ENCODE data around the gene FAH.

The FAH gene

DNA sequence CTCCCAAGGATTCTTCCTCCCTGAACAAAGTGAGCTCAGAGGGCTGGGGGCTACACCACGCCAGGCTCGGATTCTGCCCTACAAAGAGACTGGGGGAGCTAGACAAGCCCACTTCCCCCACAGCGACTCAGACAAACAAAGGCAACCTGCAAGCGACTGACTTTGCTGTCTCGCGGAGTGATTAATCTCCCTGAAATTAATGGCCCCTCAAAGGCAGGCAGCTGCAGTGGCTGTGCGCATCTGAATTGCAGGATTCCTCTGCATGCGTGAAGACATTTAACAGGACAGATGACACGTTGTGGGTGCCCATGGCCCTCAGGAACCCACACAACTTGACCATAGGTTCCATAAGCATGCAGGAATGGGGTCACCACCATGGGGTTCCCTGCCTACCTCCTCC is 80.8 kb downstream of the FAH start:
- TF ChIP-seq, protein P1, sequence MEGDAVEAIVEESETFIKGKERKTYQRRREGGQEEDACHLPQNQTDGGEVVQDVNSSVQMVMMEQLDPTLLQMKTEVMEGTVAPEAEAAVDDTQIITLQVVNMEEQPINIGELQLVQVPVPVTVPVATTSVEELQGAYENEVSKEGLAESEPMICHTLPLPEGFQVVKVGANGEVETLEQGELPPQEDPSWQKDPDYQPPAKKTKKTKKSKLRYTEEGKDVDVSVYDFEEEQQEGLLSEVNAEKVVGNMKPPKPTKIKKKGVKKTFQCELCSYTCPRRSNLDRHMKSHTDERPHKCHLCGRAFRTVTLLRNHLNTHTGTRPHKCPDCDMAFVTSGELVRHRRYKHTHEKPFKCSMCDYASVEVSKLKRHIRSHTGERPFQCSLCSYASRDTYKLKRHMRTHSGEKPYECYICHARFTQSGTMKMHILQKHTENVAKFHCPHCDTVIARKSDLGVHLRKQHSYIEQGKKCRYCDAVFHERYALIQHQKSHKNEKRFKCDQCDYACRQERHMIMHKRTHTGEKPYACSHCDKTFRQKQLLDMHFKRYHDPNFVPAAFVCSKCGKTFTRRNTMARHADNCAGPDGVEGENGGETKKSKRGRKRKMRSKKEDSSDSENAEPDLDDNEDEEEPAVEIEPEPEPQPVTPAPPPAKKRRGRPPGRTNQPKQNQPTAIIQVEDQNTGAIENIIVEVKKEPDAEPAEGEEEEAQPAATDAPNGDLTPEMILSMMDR (IDR thresholded peaks at IDR 0.05; ENCODE audit: low read depth, low read length) = no peak
- no peak overlapping the region for H3K4me3 ChIP-seq (ENCODE audit: low read depth, low read length)

DNA sequence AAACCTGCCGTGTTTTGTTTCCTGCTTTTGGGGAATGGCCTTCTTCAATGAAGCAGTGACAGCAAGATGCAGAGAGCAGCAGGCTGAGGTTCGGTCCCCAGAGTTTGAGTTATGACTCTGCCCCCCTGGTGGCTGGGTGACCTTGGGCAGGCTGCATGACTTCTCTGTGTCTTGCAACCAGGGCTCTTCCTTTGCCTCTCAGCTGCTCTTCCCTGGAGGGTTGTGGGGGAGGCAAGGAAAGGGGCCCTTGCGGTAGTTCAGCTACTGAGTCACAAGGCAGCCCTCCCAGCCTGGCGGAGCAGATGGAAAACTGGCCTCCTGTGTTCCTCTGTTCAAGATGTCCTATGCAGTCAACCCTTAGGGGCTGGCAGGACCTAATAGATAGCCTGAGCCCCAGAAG is 82.1 kb downstream of the FAH start:
- TF ChIP-seq, protein P1 (IDR thresholded peaks at IDR 0.05; ENCODE audit: low read depth, low read length) = peak; percentile 55
- H3K4me3 ChIP-seq (ENCODE audit: low read depth, low read length) = no peak overlapping the region
